Measurements from ENCODE around the gene FNBP1.

The FNBP1 gene

DNA sequence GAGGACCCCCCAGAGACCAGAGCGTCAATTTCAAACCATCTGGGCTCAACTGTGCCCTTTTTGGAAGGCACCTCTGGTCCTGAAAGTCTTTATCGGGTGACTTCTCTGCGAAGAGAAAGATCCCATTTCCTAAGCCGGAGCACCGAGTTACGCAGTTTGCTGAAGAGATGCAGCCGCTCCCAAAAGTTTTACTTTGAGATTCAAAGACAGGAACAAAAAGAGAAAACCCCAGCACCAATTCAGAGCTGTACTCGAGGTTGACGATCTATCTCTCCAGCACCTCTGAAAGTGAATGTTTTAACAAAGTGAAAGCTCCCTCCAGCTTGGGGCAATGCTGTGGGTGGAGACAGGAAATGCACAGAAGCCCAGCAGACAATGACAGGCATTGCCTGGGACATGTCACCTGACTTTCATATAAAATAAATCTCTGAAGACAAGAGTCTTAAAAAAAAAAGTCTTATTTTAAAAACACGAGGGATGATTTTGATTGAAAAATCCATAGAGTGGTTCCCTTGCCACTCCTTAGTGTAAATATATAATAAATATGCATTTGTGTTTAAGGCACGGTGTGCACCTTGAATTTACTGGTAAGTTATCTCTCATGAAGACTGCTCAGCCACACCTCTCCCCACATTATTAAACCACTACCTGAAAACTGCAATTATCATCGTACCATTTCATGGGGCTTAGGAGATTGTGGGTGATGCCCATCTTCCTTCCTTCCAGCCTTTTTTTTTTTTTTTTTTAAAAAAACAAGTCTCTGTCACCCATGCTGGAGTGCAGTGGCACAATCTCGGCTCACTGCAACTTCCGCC is 79.9 kb downstream of the FNBP1 start:
- TF ChIP-seq ZNF70 (CRISPR knock-in tag; IDR thresholded peaks at IDR 0.05) (no peak), BACH2 (CRISPR knock-in tag; IDR thresholded peaks at IDR 0.05; ENCODE audit: borderline replicate concordance) (no peak), TCF4 (CRISPR knock-in tag; IDR thresholded peaks at IDR 0.05; ENCODE audit: borderline replicate concordance) (no peak), ZNF8 (CRISPR knock-in tag; IDR thresholded peaks at IDR 0.05) (no peak), ZC3H10 (CRISPR knock-in tag; IDR thresholded peaks at IDR 0.05) (no peak)
- peak; percentile 67 for ATAC-seq

DNA sequence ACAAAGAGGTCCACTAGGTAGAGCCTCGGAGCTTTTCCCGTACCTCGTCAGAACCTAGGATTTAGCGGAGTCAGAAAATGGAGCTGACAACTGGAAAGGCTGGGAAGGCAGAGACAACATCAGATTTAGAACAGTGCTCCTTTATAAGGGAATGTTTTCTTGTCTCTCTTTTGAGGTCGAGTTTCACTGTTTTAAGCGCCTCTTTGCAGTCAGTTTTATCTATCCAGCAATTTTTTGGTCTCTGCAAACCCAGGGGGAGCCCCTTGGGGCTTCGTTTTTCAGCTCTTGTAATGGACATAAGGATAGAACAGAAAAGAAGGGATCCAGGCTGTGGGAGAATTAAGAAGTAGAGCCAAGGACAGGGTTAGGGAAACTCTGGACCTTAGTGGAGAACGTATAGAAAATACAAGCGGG is 80.5 kb downstream of the FNBP1 start:
- no peak for ATAC-seq
- TF ChIP-seq, protein P1, sequence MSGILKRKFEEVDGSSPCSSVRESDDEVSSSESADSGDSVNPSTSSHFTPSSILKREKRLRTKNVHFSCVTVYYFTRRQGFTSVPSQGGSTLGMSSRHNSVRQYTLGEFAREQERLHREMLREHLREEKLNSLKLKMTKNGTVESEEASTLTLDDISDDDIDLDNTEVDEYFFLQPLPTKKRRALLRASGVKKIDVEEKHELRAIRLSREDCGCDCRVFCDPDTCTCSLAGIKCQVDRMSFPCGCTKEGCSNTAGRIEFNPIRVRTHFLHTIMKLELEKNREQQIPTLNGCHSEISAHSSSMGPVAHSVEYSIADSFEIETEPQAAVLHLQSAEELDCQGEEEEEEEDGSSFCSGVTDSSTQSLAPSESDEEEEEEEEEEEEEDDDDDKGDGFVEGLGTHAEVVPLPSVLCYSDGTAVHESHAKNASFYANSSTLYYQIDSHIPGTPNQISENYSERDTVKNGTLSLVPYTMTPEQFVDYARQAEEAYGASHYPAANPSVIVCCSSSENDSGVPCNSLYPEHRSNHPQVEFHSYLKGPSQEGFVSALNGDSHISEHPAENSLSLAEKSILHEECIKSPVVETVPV (CRISPR knock-in tag; IDR thresholded peaks at IDR 0.05) = no peak

DNA sequence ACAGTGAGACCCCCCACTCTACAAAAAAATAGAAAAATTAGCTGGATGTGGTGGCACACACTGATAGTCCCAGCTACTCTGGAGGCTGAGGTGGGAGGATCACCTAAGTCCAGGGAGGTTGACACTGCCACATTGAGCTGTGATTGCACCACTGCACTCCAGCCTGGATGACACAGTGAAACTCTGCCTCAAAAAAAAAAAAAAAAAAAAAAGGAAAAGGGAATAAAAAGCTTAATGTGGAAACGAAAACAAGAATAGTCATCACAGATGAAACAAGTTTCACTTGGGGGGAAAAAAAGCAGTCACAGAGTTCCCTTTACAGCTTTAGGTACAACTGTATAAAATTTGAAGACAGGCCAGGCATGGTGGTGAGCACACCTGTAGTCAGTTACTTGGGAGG is 84.2 kb downstream of the FNBP1 start:
- TF ChIP-seq GLIS3 (CRISPR knock-in tag; IDR thresholded peaks at IDR 0.05) = no peak
- TF ChIP-seq, protein P2, sequence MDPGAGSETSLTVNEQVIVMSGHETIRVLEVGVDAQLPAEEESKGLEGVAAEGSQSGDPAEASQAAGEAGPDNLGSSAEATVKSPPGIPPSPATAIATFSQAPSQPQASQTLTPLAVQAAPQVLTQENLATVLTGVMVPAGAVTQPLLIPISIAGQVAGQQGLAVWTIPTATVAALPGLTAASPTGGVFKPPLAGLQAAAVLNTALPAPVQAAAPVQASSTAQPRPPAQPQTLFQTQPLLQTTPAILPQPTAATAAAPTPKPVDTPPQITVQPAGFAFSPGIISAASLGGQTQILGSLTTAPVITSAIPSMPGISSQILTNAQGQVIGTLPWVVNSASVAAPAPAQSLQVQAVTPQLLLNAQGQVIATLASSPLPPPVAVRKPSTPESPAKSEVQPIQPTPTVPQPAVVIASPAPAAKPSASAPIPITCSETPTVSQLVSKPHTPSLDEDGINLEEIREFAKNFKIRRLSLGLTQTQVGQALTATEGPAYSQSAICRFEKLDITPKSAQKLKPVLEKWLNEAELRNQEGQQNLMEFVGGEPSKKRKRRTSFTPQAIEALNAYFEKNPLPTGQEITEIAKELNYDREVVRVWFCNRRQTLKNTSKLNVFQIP (CRISPR knock-in tag; IDR thresholded peaks at IDR 0.05; ENCODE audit: borderline replicate concordance, low read depth) = no peak
- no peak for TF ChIP-seq ZNF565 (CRISPR knock-in tag; conservative IDR thresholded peaks at IDR 0.05; ENCODE audit: low read depth)
- TF ChIP-seq ZFP30 (CRISPR knock-in tag; IDR thresholded peaks at IDR 0.05) = no peak
- no peak for TF ChIP-seq BACH2 (CRISPR knock-in tag; IDR thresholded peaks at IDR 0.05; ENCODE audit: borderline replicate concordance)
- TF ChIP-seq SNAI2 (CRISPR knock-in tag; IDR thresholded peaks at IDR 0.05) = no peak
- TF ChIP-seq, protein P1 (CRISPR knock-in tag; IDR thresholded peaks at IDR 0.05) = no peak
- no peak for TF ChIP-seq ZFP3 (CRISPR knock-in tag; IDR thresholded peaks at IDR 0.05)
- TF ChIP-seq, protein P3, sequence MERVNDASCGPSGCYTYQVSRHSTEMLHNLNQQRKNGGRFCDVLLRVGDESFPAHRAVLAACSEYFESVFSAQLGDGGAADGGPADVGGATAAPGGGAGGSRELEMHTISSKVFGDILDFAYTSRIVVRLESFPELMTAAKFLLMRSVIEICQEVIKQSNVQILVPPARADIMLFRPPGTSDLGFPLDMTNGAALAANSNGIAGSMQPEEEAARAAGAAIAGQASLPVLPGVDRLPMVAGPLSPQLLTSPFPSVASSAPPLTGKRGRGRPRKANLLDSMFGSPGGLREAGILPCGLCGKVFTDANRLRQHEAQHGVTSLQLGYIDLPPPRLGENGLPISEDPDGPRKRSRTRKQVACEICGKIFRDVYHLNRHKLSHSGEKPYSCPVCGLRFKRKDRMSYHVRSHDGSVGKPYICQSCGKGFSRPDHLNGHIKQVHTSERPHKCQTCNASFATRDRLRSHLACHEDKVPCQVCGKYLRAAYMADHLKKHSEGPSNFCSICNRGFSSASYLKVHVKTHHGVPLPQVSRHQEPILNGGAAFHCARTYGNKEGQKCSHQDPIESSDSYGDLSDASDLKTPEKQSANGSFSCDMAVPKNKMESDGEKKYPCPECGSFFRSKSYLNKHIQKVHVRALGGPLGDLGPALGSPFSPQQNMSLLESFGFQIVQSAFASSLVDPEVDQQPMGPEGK (CRISPR knock-in tag; IDR thresholded peaks at IDR 0.05; ENCODE audit: borderline replicate concordance) = no peak
- TF ChIP-seq, protein P4, sequence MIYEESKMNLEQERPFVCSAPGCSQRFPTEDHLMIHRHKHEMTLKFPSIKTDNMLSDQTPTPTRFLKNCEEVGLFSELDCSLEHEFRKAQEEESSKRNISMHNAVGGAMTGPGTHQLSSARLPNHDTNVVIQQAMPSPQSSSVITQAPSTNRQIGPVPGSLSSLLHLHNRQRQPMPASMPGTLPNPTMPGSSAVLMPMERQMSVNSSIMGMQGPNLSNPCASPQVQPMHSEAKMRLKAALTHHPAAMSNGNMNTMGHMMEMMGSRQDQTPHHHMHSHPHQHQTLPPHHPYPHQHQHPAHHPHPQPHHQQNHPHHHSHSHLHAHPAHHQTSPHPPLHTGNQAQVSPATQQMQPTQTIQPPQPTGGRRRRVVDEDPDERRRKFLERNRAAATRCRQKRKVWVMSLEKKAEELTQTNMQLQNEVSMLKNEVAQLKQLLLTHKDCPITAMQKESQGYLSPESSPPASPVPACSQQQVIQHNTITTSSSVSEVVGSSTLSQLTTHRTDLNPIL (CRISPR knock-in tag; IDR thresholded peaks at IDR 0.05; ENCODE audit: low read depth) = no peak
- no peak for TF ChIP-seq ZNF8 (CRISPR knock-in tag; IDR thresholded peaks at IDR 0.05)
- no peak for TF ChIP-seq OSR1 (CRISPR knock-in tag; IDR thresholded peaks at IDR 0.05)
- TF ChIP-seq RARB (CRISPR knock-in tag; IDR thresholded peaks at IDR 0.05) = no peak
- TF ChIP-seq, protein P5, sequence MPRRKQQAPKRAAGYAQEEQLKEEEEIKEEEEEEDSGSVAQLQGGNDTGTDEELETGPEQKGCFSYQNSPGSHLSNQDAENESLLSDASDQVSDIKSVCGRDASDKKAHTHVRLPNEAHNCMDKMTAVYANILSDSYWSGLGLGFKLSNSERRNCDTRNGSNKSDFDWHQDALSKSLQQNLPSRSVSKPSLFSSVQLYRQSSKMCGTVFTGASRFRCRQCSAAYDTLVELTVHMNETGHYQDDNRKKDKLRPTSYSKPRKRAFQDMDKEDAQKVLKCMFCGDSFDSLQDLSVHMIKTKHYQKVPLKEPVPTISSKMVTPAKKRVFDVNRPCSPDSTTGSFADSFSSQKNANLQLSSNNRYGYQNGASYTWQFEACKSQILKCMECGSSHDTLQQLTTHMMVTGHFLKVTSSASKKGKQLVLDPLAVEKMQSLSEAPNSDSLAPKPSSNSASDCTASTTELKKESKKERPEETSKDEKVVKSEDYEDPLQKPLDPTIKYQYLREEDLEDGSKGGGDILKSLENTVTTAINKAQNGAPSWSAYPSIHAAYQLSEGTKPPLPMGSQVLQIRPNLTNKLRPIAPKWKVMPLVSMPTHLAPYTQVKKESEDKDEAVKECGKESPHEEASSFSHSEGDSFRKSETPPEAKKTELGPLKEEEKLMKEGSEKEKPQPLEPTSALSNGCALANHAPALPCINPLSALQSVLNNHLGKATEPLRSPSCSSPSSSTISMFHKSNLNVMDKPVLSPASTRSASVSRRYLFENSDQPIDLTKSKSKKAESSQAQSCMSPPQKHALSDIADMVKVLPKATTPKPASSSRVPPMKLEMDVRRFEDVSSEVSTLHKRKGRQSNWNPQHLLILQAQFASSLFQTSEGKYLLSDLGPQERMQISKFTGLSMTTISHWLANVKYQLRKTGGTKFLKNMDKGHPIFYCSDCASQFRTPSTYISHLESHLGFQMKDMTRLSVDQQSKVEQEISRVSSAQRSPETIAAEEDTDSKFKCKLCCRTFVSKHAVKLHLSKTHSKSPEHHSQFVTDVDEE (CRISPR knock-in tag; IDR thresholded peaks at IDR 0.05) = no peak
- TF ChIP-seq ISL1 (CRISPR knock-in tag; IDR thresholded peaks at IDR 0.05) = no peak
- no peak for ATAC-seq

Measured in SK-N-SH treated with all-trans-retinoic acid at 6 μM for 48 hours (cell line).